NCI-H345 (cell line): ENCODE measurements around the gene SH2D3C.
"Not testable (repeated sequence)": the region's sequence is repeated elsewhere in the genome, so short reads cannot be mapped to it uniquely, and the experiment has no call there.

Experiments used
- DNase-seq: peaks from one replicate; lab custom pipeline; 2025; lab: John Stamatoyannopoulos, UW

Gene SH2D3C

DNA sequence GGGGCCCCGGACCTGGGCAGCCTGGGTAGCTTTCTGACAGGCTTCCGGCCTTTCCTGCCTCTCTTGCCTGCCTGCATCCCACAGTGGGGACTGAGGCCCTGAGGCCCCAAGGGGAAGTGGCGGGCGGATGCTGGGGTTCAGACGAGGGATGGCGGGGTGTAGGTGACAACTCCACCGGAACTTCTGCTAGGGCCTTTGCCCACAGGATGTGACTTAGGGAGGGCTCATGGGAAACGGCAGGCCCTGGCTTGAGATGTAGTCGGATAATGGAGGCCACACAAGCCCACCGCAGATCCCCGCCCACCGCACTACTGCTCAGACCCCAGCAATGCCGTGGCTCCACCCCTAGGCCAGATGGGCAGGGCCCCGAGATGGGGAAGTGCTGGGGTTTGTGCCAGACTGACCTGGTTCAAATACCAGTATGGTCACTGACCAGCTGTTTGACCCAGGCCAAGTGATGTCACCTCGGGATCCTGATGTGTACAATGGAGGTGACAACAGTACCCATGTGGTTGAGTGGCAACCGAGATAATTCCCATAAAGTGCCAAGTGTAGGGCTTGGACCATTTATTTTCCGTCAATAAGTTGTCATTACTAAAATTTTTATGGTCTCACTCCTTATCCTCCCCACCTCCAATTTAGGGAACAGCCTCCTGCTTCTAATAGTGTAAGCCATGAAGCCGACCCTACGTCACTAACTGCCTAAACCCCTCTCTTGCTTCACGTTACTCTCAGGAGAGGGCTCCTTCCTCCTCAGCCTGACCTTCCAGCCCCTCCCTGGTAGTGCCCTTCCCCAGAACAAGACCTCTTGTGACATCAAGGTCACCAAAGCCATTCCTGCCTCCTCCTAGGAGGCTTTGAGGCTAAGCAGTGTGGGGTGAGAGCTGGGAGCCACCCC is 4.9 kb upstream of the SH2D3C start:
- no peak for DNase-seq

DNA sequence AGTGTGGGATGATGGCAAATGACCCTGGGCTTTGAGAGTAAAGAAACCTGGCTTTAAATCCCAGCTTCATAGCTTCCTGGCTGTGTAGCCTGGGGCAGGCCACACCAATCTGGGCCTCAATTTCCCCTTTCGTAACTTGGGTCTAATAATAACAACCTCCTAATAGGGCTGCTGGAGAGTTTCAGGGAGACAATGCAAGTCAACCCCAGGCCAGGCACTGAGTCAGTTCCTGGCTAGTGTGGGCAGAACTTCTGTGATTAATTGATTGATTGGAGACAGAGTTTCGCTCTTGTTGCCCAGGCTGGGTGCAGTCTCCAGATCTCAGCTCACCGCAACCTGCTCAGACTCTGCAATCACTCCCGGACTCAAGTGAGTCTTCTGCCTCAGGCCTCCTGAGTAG is 3.3 kb upstream of the SH2D3C start:
- no peak for DNase-seq

DNA sequence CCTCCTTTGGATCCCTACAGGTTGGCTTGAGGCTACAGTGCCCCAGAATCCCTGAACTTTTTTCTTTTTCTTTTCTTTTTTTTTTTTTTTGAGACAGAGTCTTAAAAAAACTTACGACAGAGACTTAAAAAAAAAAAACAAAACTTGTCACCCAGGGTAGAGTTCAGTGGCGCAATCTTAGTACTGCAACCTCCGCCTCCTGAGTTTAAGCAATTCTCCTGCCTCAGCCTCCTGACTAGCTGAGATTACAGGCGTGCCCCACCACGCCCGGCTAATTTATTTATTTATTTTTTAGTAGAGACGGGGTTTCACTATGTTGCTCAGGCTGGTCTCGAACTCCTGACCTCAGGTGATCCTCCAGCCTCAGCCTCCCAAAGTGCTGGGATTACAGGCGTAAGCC is 2.4 kb upstream of the SH2D3C start:
- not testable (repeated sequence) for DNase-seq

DNA sequence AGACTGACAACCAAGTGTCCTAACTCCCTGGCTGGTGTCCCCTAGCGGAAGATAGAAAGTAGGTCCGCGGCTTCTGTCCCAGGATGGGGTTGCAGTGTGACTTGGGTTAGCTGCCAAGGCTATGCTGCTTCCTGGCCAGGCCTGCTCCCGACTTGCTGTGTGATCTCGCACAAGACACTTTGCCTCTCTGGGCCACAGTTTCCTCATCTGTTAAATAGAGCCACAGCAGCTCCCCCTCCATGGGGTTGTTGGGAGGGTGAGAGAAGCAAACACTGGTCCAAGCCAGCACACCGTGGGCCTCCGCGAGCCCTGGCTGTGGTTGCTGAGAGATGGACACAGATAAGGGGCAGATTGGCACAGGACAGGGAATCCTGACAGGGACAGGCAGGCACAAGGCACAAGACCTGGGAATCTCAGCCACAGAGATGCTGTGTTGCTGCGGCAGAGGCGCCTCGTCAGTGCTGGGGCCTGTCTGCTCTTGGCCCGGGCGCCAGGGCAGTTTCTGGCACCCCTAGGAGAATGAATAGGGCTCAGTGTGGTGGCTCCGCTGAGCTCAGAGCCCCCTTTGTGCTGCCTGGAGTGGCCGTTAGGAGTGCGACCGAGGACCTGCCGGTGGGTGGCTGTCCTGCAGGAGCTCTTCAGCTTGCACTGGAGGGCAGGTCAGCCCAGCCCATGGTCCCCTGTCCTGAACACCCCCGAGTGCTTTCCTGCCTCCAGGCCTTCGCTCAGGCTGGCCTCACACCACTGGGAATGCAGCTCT is 1.8 kb upstream of the SH2D3C start:
- DNase-seq: no peak

DNA sequence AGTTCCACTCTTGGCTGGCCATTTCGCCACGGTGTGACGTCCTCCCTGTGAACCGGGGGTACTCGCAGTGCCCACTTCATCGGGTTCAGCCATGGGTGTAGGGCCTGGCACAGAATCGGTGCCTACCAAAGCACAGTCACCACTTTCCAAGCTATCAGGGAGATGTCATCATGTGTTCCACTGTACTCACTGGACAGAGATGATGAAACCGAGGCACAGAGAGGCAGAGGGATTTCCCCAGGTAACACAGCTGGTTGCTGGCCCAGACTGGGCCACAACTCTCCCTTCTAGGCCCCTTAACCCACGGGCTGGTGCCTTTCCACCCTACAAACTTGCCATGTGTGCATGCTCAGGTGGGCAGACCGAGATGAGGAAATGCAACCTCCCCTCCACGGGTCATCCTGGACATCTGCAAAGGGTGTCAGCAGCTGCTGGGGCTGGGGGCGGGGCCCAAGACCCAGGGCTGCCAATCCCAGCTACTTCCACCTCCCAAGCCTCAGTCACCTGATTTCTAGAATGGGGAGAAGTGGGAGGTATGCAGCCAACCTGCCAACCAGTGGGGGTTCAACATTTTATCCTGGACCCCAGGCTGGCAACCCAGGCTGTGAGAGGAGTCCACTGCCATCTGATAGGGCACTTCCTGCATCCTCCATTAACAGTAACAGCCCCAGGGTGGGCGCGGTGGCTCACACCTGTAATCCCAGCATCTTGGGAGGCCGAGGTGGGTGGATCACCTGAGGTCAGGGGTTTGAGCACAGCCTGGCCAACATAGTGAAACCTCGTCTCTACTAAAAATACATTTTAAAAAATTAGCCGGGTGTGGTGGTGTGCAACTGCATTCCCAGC is 893 bp upstream of the SH2D3C start:
- no peak for DNase-seq

DNA sequence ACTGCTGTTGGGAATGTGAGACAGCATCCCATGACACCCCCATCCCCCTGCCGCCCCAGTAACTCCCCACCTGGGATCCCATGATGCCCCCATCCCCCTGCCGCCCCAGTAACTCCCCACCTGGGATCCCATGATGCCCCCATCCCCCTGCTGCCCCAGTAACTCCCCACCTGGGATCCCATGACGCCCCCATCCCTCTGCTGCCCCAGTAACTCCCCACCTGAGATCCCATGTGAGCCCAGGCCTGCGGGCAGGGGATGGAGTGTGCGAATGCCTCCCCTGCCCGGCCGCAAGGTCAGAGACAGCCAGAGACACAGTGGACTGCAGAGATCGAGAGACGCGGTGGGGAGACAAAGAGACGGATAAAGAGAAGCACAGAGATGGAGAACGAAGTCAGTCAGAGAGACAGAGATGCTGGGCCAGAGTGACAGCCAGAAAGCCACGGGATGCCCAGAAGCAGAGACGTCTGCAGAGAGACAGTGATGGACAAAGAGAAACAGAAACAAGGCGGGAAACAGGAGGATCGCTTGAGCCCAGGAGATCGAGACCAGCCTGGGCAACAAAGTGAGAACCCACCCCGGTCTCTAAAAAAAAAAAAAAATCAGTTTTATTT is 992 bp downstream of the SH2D3C start:
- no peak for DNase-seq

DNA sequence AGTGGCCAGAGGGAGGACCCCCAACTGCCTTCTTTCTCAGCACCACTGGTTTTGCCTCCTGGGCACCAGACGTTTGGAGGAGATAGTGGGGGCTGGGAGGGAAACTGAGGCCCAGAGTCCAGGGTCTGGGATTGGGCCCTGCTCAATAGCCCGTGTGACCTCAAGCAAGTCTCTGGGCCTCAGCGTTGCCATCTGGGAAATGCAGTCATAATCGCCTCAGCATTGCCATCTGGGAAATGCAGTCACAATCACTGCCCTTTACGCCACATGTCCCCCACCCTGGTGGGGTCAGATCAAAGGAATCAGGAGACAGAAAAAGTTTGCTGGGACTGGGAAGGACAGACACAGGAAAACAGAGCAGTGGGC is 1.6 kb downstream of the SH2D3C start:
- DNase-seq: no peak

DNA sequence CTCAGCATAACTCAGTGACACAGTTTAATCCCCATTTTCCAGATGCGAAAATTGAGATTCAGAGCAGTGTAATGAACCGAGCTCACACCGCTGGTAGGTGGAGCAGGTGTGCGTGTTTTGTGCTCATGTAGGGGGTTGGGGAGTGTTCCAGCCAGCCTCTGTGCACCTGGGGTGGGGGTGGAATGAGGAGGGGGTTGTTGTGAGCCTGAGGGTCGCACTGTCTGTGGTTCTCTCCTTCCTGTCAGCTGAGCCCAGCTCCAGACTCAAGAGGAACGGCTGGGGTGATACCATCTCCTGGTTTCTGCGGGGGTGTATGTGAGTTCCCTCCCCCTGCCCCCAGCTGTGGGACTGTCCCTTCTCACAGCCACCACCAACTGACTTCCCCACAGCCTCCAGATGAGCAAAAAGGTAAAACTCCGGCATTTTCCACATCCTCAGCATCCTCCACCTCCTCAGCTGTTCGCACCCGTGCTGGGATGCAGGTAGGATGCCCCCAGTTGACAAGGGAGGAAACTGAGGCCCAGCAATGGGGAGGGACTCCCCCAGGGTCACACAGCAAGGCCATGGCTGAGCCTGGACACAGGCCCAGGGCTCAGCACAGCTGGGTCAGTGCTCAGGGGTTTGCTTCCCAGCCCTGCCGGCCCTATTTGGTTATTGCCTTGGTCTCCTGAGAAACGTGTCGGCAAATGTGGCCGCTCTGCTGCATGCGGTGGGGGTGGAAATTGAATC is 2.1 kb downstream of the SH2D3C start:
- DNase-seq: no peak

DNA sequence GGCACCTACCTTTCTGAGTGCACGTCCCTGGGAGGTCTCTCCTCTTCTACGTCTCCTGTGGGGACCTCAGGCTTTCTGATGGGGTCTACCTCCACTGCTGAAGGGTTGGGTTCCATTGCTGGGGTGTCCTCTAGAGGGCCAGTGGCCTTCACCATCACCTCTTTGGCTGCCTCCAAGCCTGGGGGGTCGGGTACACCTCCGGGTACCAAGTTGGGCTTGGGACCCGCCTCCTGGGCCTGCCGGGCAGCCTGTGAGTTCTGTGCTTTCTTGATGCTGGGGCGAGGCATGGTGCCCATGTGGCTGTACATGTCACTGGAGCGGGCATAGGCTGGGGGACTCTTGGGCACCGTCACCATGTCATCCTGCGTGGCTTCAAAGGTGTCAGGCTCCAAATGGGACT is 4.5 kb downstream of the SH2D3C start:
- no peak for DNase-seq

DNA sequence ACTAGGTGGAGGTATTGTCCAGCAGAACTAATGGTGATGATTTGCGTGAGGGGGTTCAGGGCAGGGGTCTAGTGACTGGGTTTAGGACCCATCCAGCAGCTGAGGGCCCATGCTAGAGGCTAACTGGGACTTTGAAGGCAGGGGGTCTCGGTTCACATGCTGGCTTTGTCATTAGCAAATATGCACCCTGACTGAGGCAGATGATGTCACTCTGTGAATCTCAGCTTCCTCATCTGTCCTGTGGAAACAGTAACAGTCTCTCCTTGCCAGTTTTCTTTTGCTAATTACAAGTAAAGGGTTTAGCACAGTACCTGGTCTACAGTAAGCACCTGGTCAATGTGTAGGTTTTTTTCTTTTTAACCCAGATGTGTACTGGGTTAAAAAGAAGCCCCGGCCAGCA is 5.2 kb downstream of the SH2D3C start:
- DNase-seq: no peak

DNA sequence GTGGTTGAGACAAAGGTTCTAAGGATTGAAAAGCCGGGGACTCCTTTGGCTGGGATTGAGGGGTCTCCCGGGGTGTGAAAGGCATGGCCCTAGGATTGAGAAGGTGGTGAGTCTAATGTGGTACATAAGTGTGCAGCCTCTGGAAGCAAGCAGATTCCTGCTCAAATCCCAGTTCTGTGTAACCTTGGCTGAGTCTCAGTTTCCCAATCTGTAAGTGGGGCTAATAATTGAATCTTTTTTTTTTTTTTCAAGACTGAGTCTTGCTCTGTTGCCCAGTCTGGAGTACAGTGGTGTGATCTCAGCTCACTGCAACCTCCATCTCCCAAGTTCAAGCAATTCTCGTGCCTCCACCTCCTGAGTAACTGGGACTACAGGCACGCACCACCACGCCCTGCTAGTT is 5.9 kb downstream of the SH2D3C start:
- no peak for DNase-seq

DNA sequence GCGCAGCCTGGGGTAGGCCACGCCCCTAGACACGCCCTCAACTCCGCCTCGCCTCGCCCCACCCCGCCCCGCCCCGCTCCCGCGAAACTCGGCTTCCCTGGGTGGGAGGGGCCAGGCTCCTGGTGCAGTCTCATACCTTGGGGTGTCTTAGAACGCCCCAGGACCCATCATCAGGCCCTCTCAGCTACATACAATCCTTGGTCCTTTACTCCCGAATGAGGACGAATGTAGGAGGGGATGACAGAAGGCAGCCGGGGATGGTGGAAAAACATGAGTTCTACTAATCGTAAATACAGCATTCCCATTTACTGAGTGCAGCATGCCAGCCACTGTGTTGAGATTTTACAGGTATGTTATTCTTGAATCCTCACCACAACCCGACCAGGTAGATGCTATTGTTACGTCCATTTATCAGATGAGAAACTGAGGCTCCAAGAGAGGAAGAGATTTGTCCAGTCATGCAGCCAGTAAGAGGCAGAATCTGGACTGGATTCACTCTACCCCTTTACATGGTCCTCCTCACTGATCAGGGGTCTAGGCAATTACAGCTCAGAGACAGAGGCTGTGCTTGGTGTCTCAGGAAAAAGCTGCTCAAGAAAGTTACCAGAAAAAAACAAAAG is 6.8 kb downstream of the SH2D3C start:
- DNase-seq: no peak

DNA sequence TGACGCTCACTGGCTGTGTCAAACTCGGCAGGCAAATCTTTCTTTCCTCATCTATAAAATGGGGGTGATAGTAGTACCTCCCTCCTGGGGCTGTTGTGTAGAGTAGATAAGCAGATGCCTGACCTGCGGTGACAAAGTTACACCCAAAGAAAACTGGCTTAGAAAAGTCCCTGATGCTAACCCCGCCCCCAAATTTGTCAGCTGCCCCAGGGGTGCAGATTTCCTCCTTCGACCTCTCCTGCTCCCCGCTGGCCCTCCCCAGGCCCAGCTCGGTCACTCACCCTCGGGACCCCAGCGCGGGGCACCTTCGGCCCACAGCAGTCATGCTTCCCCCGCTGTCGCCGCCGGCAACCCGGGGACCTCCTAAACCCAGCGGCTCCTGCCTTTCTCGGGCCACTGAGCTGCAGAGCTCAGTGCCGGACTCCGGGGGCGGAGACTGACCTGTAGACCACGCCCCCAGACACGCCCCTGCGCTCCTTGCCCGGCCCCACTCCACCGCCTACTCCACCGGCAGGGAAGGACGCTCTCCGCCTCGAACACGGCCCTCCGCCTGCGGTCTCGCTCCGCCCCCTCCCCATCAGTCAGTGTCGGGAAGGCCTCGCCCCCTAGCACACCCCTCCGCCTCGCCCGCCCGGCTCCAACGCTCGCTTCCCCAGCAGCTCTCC is 7.4 kb downstream of the SH2D3C start:
- peak; percentile 98 for DNase-seq

DNA sequence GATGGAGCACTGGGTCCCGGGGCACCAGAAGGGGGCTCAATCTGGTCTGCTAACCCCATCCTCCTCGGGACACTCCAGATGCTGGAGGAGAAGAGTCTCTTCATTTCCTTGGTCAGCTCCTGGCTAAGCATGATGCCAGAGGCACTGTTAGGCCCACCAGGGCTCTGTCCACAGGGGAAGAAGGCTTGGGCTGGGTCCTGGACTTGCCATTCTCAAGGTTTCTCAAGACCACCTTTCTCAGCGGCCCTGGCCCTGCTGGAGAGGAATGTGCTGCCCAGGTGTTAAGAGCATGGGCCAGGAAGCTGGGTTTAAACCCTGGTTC is 7.9 kb downstream of the SH2D3C start:
- no peak for DNase-seq

DNA sequence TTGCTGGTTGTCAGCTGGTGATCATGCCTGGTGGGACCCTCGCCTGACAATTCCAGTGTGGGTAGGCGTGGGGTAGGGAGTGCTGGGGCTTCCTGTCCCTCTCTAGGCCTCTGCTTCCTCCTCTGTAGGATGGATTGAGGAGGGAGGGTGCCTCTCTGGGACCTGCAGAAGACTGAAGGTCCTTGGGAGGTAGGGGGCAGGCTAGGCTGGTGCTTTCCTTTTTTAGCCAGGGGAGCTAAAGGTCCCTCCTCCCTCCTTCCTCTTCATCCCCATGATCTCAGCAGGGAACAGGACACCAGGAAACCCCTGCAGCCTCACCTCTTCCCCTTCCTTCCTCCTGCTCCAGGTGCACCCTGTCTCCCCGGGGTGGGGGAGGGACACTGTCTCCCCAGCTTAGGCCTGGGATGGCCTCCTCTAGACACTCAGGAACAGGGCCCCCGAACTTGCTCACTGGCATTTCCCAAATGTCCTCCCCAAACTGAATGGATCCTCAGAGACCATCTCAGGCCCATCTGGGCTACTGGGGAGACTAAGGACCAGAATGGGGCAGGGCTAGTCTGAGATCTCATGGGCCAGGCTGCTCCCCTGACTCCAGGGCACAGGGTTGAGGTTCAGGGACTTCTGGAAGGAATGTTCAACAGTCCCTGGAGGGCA is 8.4 kb downstream of the SH2D3C start:
- no peak for DNase-seq

DNA sequence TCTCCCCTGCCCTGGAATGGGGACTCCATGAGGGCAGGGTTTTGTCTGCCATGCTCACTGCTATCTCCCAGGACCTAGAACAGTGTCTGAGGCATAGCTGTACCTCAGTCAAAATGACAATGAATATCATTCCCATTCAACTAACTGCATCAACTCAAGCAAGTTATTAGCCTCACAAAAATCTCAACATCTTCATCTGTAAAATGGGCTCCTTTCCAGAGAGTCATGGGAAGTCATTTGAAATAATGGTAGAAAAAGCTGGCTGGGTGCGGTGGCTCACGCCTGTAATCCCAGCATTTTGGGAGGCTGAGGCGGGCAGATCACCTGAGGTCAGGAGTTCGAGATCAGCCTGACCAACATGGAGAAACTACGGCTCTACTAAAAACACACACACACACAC is 9.4 kb downstream of the SH2D3C start:
- DNase-seq: no peak

DNA sequence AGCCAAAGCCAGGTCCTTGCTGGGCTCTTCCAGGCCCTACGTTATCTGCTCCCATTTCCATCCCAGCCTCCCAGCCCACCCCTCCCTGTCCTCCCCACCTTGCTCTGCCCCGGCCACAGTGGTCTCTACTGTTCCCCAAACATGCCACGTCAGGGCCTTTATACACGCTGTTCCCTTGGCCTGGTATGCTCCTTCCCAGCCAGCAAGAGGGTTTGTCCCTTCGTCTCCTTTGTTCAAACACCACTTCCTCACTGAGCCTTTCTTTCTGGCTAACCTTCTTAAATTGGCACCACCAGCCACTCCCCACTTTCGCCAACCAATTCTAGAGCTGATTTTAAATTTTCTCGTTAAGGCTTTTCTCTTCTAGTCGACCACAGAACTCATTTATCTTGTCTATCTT is 9.8 kb downstream of the SH2D3C start:
- DNase-seq: no peak

DNA sequence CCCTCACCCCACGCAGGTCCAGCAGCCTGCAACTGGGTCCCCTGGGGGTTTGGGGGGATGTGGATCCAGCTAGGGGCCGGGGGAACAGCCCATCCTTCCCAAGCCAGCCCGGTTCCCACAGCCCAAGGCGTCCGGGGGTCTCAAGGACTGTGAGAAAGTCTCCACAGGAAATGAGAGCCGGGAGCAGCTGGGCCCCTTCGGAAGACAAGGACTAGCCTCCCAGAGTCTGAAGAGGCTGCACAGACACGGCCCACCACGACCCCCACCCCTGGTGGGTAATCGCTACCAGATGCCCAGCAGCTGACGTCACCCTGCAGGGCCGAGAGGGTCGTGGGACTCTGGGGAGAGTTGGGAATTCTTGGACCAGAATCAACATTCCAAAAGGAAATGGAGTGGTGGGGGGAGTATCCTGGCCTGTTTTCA is 10.5 kb downstream of the SH2D3C start:
- no peak for DNase-seq

DNA sequence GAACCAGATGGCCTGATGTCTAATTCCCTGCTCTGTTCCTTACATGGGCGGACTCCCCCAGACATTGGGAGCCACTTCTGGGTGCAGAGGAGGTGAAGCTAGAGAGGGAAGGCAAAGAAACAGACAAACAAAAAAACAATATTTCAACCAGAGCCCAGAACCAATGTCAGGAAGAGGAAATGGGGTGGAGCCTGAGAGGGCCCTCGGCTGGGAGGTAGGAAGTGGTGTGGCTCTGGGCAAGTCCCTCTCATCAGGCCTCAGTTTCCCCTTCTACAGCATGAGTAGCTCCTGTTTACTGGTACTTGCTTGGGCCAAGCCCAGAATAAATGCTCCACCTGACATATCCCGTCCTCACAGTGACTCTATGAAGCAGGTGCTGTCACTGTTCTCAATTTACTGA is 11.1 kb downstream of the SH2D3C start:
- no peak for DNase-seq

DNA sequence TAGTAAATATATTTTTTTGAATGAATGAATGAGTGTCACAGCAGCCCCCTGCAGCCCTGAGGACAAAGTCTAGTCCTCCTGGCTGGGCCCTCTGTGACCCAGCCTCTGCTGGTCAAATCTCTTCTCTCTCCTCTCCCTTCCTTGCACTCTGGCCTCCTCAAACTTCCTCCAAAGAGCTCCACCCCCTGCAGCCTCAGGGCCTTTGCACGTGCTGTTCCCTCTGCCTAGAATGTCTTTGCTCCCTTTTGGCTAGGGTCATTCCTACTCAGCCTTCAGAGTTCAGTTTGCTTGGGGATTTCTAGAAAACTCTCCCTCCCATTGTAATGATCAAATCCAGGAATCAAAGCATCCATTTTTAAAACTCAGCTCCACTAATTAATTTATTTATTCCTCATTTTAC is 13.0 kb downstream of the SH2D3C start:
- DNase-seq: no peak
